NCI-H526 (cell line): ENCODE results near the gene RFLNA.
A peak's percentile ranks its signal among the peaks of the same experiment; 100 is the strongest.

Source experiments
- DNase-seq, 2 experiments: peaks; one replicate each; lab custom pipeline; 2025; lab: John Stamatoyannopoulos, UW

RFLNA gene

GRCh38 chr12:124294780-124295341 lies at the start of gene RFLNA:
Gene RFLNA, plus strand, starts transcription at chr12:124295093. Its CDS starts 337 bp downstream, at chr12:124295430.
- peak in 1 of 2 experiments; percentile 32 for DNase-seq

GRCh38 chr12:124247331-124247730 lies 47.6 kb upstream of the RFLNA start:
- no peak for DNase-seq

GRCh38 chr12:124248941-124249825 lies 45.7 kb upstream of the RFLNA start:
- no peak for DNase-seq

- no peak for DNase-seq
Measured at GRCh38 chr12:124251186-124251585, 43.7 kb upstream of the RFLNA start.

- no peak for DNase-seq
Measured at GRCh38 chr12:124252964-124253363, 41.9 kb upstream of the RFLNA start.

- DNase-seq = no peak
Measured at GRCh38 chr12:124254126-124254525, 40.8 kb upstream of the RFLNA start.

GRCh38 chr12:124259154-124260066 lies 35.5 kb upstream of the RFLNA start:
- no peak for DNase-seq

GRCh38 chr12:124261885-124262284 lies 33.0 kb upstream of the RFLNA start:
- DNase-seq = no peak

- no peak for DNase-seq
Measured at GRCh38 chr12:124264089-124264795, 30.7 kb upstream of the RFLNA start.

- no peak for DNase-seq
Measured at GRCh38 chr12:124264879-124265278, 30.0 kb upstream of the RFLNA start.

- DNase-seq = no peak
Measured at GRCh38 chr12:124267205-124267778, 27.6 kb upstream of the RFLNA start.

GRCh38 chr12:124270671-124271070 lies 24.2 kb upstream of the RFLNA start:
- no peak for DNase-seq

- peak in 1 of 2 experiments; percentile 54 for DNase-seq
Measured at GRCh38 chr12:124273630-124274029, 21.3 kb upstream of the RFLNA start.

- DNase-seq = no peak
Measured at GRCh38 chr12:124276337-124276736, 18.6 kb upstream of the RFLNA start.

GRCh38 chr12:124277394-124278241 lies 17.3 kb upstream of the RFLNA start:
- peak in 1 of 2 experiments; percentile 18 for DNase-seq

- DNase-seq = peak in 1 of 2 experiments; percentile 46
Measured at GRCh38 chr12:124278389-124279101, 16.3 kb upstream of the RFLNA start.

- DNase-seq = no peak
Measured at GRCh38 chr12:124279315-124279714, 15.6 kb upstream of the RFLNA start.

- DNase-seq = peak in 1 of 2 experiments; percentile 55
Measured at GRCh38 chr12:124279846-124280360, 15.0 kb upstream of the RFLNA start.

GRCh38 chr12:124281309-124281708 lies 13.6 kb upstream of the RFLNA start:
- no peak for DNase-seq
